IMR-90 (cell line): ENCODE data around the gene AFMID. TPM values are rescaled to one million over a fixed set of nuclear protein-coding genes. Genes with fewer than 3 reads are reported as not detected.

Source experiments
- ATAC-seq: fragments of 200-7000 bp; cut with Tn5 transposase; 2 replicates; pipeline ENCODE4 v1.9.1; 2020; ENCODE audit warnings: low read depth, mild to moderate bottlenecking, moderate library complexity
- BruUV-seq: library from RNA; stranded (reverse); fragments of 400-500 nt; replicated peaks from 2 replicates; lab custom pipeline; 2021; lab: Mats Ljungman, UMichigan
- CTCF ChIA-PET: fragments of 300-600 bp; formaldehyde crosslinking; extraction: SDS; loops from one replicate; lab custom pipeline; 2021; ENCODE audit warnings: antibody characterized with exemption; lab: Yijun Ruan, JAX
- POLR2A ChIA-PET: fragments of 300-600 bp; sonication (Branson Sonifier 250); formaldehyde crosslinking; loops from one replicate; lab custom pipeline; 2022; ENCODE audit warnings: antibody characterized with exemption; ENCODE audit not compliant: unreplicated experiment; lab: Charles Lee
- DNase-seq: peaks from one replicate; pipeline ENCODE4 v3.0.0; 2013
- H2AFZ ChIP-seq: replicated peaks from 2 replicates; pipeline ENCODE3; 2013; ENCODE audit warnings: low read length, mild to moderate bottlenecking; ENCODE audit not compliant: poor library complexity
- H2AK5ac ChIP-seq: 2 replicates; pipeline ENCODE4 v1.6.1; 2013; ENCODE audit warnings: low read depth, low read length, inconsistent platforms
- H2AK9ac ChIP-seq: replicated peaks from 2 replicates; pipeline ENCODE3; 2013; ENCODE audit warnings: mild to moderate bottlenecking, low read depth, low read length, moderate library complexity; ENCODE audit not compliant: poor library complexity
- H2BK120ac ChIP-seq: 2 replicates; pipeline ENCODE4 v1.6.1; 2013; ENCODE audit warnings: low read depth, low read length, inconsistent platforms
- H2BK15ac ChIP-seq: 3 replicates; pipeline ENCODE4 v1.6.1; 2013; ENCODE audit warnings: low read depth, low read length, inconsistent platforms
- H2BK20ac ChIP-seq: 2 replicates; pipeline ENCODE4 v1.6.1; 2013; ENCODE audit warnings: low read depth, mild to moderate bottlenecking, inconsistent platforms, low read length, moderate library complexity
- H2BK5ac ChIP-seq: 2 replicates; pipeline ENCODE4 v1.6.1; 2013; ENCODE audit warnings: mild to moderate bottlenecking, low read depth, low read length, inconsistent platforms; ENCODE audit not compliant: poor library complexity, severe bottlenecking
- H3K14ac ChIP-seq: replicated peaks from 2 replicates; pipeline ENCODE4 v1.6.1; 2013; ENCODE audit warnings: low read depth, low read length, inconsistent platforms
- H3K18ac ChIP-seq: 2 replicates; pipeline ENCODE4 v1.6.1; 2013; ENCODE audit warnings: low read depth, low read length, control low read depth
- H3K23ac ChIP-seq: 2 replicates; pipeline ENCODE4 v1.6.1; 2013; ENCODE audit warnings: low read depth, low read length, inconsistent platforms
- H3K27ac ChIP-seq: 2 replicates; pipeline ENCODE4 v1.5.1; 2013; ENCODE audit warnings: mild to moderate bottlenecking, control low read depth, low read length; ENCODE audit not compliant: insufficient read depth
- H3K27me3 ChIP-seq: 2 replicates; pipeline ENCODE4 v1.6.1; 2013; ENCODE audit warnings: low read length; ENCODE audit not compliant: control insufficient read depth, insufficient read depth
- H3K36me3 ChIP-seq: 2 replicates; pipeline ENCODE4 v1.6.1; 2013; ENCODE audit warnings: low read length, mixed read lengths; ENCODE audit not compliant: control insufficient read depth, insufficient read depth
- H3K4ac ChIP-seq: 2 replicates; pipeline ENCODE4 v1.6.1; 2013; ENCODE audit warnings: low read depth, low read length, inconsistent platforms
- H3K4me1 ChIP-seq: 2 replicates; pipeline ENCODE4 v1.6.1; 2013; ENCODE audit warnings: low read length, mixed read lengths; ENCODE audit not compliant: control insufficient read depth, insufficient read depth
- H3K4me2 ChIP-seq: 2 replicates; pipeline ENCODE4 v1.6.1; 2013; ENCODE audit warnings: low read depth, mild to moderate bottlenecking, control low read depth, low read length, moderate library complexity
- H3K4me3 ChIP-seq: 2 replicates; pipeline ENCODE4 v1.5.1; 2013; ENCODE audit warnings: low read depth, mild to moderate bottlenecking, control low read depth, low read length, moderate library complexity; ENCODE audit not compliant: insufficient read depth
- H3K56ac ChIP-seq: 2 replicates; pipeline ENCODE4 v1.6.1; 2013; ENCODE audit warnings: low read length, inconsistent platforms; ENCODE audit not compliant: insufficient read depth; ENCODE audit errors: extremely low read depth
- H3K79me1 ChIP-seq, 2 experiments: 2 replicates each; pipeline ENCODE4 v1.6.1; 2013; ENCODE audit warnings: low read length in 2 of 2, inconsistent platforms in 1 of 2, low read depth in 1 of 2
- H3K9ac ChIP-seq: 2 replicates; pipeline ENCODE4 v1.6.1; 2013; ENCODE audit warnings: low read depth, low read length, control low read depth
- H3K9me1 ChIP-seq: 2 replicates; pipeline ENCODE4 v1.6.1; 2013; ENCODE audit warnings: low read length, inconsistent platforms; ENCODE audit not compliant: insufficient read depth
- H3K9me3 ChIP-seq: 2 replicates; pipeline ENCODE4 v1.6.1; 2013; ENCODE audit warnings: low read length; ENCODE audit not compliant: control insufficient read depth, insufficient read depth
- H4K20me1 ChIP-seq: 2 replicates; pipeline ENCODE4 v1.6.1; 2013; ENCODE audit warnings: low read length, inconsistent platforms; ENCODE audit not compliant: insufficient read depth
- H4K5ac ChIP-seq: 2 replicates; pipeline ENCODE4 v1.6.1; 2013; ENCODE audit warnings: mild to moderate bottlenecking, low read depth, low read length, control low read depth
- H4K8ac ChIP-seq, 2 experiments: 2 replicates each; pipeline ENCODE4 v1.6.1; 2013; ENCODE audit warnings: low read depth in 2 of 2, low read length in 2 of 2, control low read depth in 1 of 2, inconsistent platforms in 1 of 2
- H4K91ac ChIP-seq: 2 replicates; pipeline ENCODE4 v1.6.1; 2013; ENCODE audit warnings: low read depth, low read length, inconsistent platforms; ENCODE audit not compliant: insufficient read depth
- RAD21 ChIP-seq: IDR thresholded peaks from 2 replicates; pipeline ENCODE4 v1.6.1; 2012; ENCODE audit warnings: low read length, improper control_type of control experiment
- RCOR1 ChIP-seq: IDR thresholded peaks from 2 replicates; pipeline ENCODE4 v1.6.1; 2012; ENCODE audit warnings: mild to moderate bottlenecking, low read length, improper control_type of control experiment; ENCODE audit not compliant: insufficient replicate concordance
- WGBS, 2 experiments: methylation state at CpG; one replicate each; pipeline versions ENCODE4 v1.1.5 to v1.1.7; 2013; ENCODE audit warnings: missing lambda C conversion rate in 2 of 2; ENCODE audit not compliant: insufficient read length in 1 of 2; ENCODE audit errors: extremely low coverage in 2 of 2; 5-methylcytosine and 5-hydroxymethylcytosine counted together
- dilution Hi-C: fragments of 300-500 bp; cut with HindIII; formaldehyde crosslinking; loops from one replicate; pipeline ENCODE4 v1.14.3; 2018; ENCODE audit warnings: low sequenced_read_pairs; ENCODE audit not compliant: unreplicated experiment
- in situ Hi-C: fragments of 300-500 bp; cut with MboI; formaldehyde crosslinking; loops from 3 replicates; pipeline ENCODE4 v1.14.3; 2019; ENCODE audit warnings: low sequenced_read_pairs, inconsistent platforms, mixed read lengths
- intact Hi-C: fragments of 100-400 bp; cut with micrococcal nuclease; formaldehyde crosslinking; loops from 2 replicates; pipeline ENCODE4 v1.10.0; 2022
- polyA plus RNA-seq, 3 experiments: library from polyadenylated mRNA; depleted of rRNA; stranded (reverse); fragments of >200 nt; gene quantifications; 2 replicates each; pipeline ENCODE4 v1.2.3, GENCODE V29; 2012; ENCODE audit warnings: low replicate concordance in 1 of 3
- total RNA-seq: library from RNA; depleted of rRNA; stranded (reverse); fragments of >200 nt; gene quantifications from 2 replicates; pipeline ENCODE4 v1.2.3, GENCODE V29; 2012

The AFMID gene
- total and polyA plus RNA-seq, 2 of the 4 experiments (the other 2 are of a cell fraction): 41.0 to 65.1 TPM

DNA sequence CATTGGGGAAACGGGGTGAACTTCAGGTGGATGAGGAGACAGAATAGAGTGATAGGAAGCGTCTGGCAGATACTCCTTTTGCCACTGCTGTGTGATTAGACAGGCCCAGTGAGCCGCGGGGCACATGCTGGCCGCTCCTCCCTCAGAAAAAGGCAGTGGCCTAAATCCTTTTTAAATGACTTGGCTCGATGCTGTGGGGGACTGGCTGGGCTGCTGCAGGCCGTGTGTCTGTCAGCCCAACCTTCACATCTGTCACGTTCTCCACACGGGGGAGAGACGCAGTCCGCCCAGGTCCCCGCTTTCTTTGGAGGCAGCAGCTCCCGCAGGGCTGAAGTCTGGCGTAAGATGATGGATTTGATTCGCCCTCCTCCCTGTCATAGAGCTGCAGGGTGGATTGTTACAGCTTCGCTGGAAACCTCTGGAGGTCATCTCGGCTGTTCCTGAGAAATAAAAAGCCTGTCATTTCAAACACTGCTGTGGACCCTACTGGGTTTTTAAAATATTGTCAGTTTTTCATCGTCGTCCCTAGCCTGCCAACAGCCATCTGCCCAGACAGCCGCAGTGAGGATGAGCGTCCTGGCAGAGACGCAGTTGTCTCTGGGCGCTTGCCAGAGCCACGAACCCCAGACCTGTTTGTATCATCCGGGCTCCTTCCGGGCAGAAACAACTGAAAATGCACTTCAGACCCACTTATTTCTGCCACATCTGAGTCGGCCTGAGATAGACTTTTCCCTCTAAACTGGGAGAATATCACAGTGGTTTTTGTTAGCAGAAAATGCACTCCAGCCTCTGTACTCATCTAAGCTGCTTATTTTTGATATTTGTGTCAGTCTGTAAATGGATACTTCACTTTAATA, 37.3 kb downstream of the AFMID start:
- no TSS peak for BruUV-seq

More for the DNA sequence above, 37.3 kb downstream of the AFMID start:
- H3K9me1 ChIP-seq: no peaks in the 10 kb centered on the region
- H3K4me2 ChIP-seq: no peak overlapping the region
- H3K27ac ChIP-seq: no peak overlapping the region
- dilution Hi-C loops (no loop called here), in situ Hi-C loops (no loop called here), intact Hi-C loops (no loop called here)
- no peak overlapping the region for H3K56ac ChIP-seq
- no peaks in the 10 kb centered on the region for H3K27me3 ChIP-seq
- no peaks in the 10 kb centered on the region; the same call in 1 of the 2 replicates for H4K20me1 ChIP-seq
- H4K8ac ChIP-seq: no peak overlapping the region
- TF ChIP-seq RCOR1: no peak
- no peak for TF ChIP-seq RAD21
- H3K14ac ChIP-seq: no peak overlapping the region; the same call in 1 of the 2 replicates
- H2AFZ ChIP-seq: no peak overlapping the region
- H2AK9ac ChIP-seq: peak overlapping the region; percentile 63
- peaks cover 0 to 8% of the 10 kb centered on the region in 2 experiments; a peak in 3 of 4 replicates for H3K79me1 ChIP-seq
- ChIA-PET POLR2A (no interaction called here), CTCF (no interaction called here)
- no peak overlapping the region for H2AK5ac ChIP-seq
- H2BK15ac ChIP-seq: no peak overlapping the region
- H3K4ac ChIP-seq: no peak overlapping the region
- no peaks in the 10 kb centered on the region for H3K9me3 ChIP-seq
- no peak overlapping the region for H3K9ac ChIP-seq
- peaks cover 3% of the 10 kb centered on the region; the same call in 1 of the 2 replicates for H3K36me3 ChIP-seq
- H2BK120ac ChIP-seq: no peak overlapping the region
- DNase-seq (no peak), ATAC-seq (no peak)
- H3K18ac ChIP-seq: no peak overlapping the region
- H3K4me1 ChIP-seq: no peaks in the 10 kb centered on the region
- no peak overlapping the region for H2BK20ac ChIP-seq
- no peak overlapping the region for H3K23ac ChIP-seq
- H2BK5ac ChIP-seq: no peak overlapping the region
- no peak overlapping the region for H4K5ac ChIP-seq
- H4K91ac ChIP-seq: no peak overlapping the region
- 82% methylated on average over 11 of the region's 27 CpGs; no CpG with 5 or more reads in 1 of the 2 experiments for WGBS, 2 experiments
- no peak overlapping the region for H3K4me3 ChIP-seq
